PFSK-1 (cell line): ENCODE data around the gene STUM.

Experiments
- FOXP2 ChIP-seq: optimal IDR thresholded peaks from 2 replicates; pipeline ENCODE3; 2011; ENCODE audit warnings: borderline replicate concordance, control low read depth, inconsistent platforms; ENCODE audit not compliant: insufficient read depth; ENCODE audit errors: extremely low read length, extremely low read depth
- POLR2AphosphoS5 ChIP-seq: IDR thresholded peaks from 2 replicates; pipeline ENCODE4 v1.6.1; 2012; ENCODE audit warnings: low read depth, mild to moderate bottlenecking, control low read depth, low read length, moderate library complexity
- REST ChIP-seq, 2 experiments: IDR thresholded peaks; 2 replicates each; pipeline versions ENCODE4 v1.6.1 to v1.8.0; 2011 to 2012; ENCODE audit warnings: low read depth in 2 of 2, low read length in 2 of 2, control low read depth in 1 of 2, inconsistent platforms in 1 of 2, mild to moderate bottlenecking in 1 of 2, moderate library complexity in 1 of 2; ENCODE audit not compliant: insufficient read depth in 1 of 2

GRCh38 chr1:226511296-226511695, 37.3 kb upstream of the STUM start:
- no peak for TF ChIP-seq POLR2AphosphoS5
- TF ChIP-seq REST (IDR thresholded peaks at IDR 0.05; ENCODE audit: insufficient read depth in 1 of 2, low read depth in 2 of 2, low read length in 2 of 2), result no peak
- no peak for TF ChIP-seq FOXP2
